Measurements from ENCODE around the gene ARFIP1.

DNA sequence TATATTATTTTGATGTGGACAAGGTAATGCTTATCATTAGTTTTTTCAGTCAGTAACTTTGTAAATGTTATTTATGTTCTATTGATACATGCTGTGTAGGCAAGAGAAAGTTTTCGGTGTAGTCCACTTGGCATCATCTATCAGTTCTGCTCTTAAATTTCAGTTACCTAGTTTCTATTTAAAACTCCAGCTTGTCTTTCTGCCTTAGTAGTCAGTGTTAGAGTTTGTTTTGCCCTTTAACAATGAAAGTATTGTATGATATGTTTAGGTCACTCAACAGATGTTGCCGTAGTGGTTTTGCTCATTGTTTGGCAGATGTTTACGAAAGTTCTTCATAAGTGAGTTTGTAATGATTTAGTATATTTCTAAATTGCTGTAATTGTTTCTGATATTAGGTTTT lies 121.5 kb downstream of the ARFIP1 start:
- TF ChIP-seq POLR2AphosphoS5 (IDR thresholded peaks at IDR 0.05; ENCODE audit: low read depth, low read length) (no peak), POLR2A (IDR thresholded peaks at IDR 0.05; ENCODE audit: borderline replicate concordance, extremely low read depth, insufficient read depth, insufficient read length) (no peak)
- TF ChIP-seq, protein P1, sequence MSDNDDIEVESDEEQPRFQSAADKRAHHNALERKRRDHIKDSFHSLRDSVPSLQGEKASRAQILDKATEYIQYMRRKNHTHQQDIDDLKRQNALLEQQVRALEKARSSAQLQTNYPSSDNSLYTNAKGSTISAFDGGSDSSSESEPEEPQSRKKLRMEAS (IDR thresholded peaks at IDR 0.05): no peak
- TF ChIP-seq, protein P2, sequence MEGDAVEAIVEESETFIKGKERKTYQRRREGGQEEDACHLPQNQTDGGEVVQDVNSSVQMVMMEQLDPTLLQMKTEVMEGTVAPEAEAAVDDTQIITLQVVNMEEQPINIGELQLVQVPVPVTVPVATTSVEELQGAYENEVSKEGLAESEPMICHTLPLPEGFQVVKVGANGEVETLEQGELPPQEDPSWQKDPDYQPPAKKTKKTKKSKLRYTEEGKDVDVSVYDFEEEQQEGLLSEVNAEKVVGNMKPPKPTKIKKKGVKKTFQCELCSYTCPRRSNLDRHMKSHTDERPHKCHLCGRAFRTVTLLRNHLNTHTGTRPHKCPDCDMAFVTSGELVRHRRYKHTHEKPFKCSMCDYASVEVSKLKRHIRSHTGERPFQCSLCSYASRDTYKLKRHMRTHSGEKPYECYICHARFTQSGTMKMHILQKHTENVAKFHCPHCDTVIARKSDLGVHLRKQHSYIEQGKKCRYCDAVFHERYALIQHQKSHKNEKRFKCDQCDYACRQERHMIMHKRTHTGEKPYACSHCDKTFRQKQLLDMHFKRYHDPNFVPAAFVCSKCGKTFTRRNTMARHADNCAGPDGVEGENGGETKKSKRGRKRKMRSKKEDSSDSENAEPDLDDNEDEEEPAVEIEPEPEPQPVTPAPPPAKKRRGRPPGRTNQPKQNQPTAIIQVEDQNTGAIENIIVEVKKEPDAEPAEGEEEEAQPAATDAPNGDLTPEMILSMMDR (IDR thresholded peaks at IDR 0.05 in 2 of 3, conservative IDR thresholded peaks at IDR 0.05 in 1 of 3; ENCODE audit: borderline replicate concordance in 1 of 3, insufficient read depth in 1 of 3, low read depth in 2 of 3, low read length in 2 of 3): no peak
